Measurements from ENCODE around the gene CDH4. TPM values are rescaled to one million over a fixed set of nuclear protein-coding genes. Genes with fewer than 3 reads are reported as not detected.

Gene CDH4
- total RNA-seq, 1 experiment from 2014 or later = 0.13 TPM

DNA sequence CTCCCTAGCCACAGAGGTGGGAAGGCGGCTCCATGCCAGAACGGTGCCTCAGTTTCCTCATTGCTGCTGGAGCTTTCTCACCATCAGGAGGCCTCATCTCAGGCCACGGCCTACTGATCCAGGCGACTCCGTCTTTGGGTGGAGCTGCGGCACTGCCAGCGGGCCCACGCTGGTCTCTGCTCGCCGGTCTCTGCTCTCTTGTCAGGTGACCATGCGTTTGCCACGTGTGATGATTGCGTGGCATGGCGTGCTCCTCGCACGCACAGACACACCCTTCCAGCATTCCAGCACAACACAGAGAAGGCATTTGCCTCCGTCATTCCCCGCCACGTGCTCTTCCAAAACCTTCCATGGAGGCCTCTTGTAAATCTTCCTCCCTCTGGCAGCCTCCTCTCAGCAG is 271.1 kb downstream of the CDH4 start:
- no peak for DNase-seq (ENCODE audit: low read depth in 1 of 2, low spot score in 2 of 2)
- H3K9me3 ChIP-seq (replicated peaks) = peaks cover 4% of the 10 kb centered on the region; the same call in 1 of the 2 replicates
- peaks cover 32% of the 10 kb centered on the region for H3K27me3 ChIP-seq (replicated peaks)
- no peaks in the 10 kb centered on the region for H3K36me3 ChIP-seq
- H3K4me1 ChIP-seq (replicated peaks) = no peaks in the 10 kb centered on the region
- H3K4me3 ChIP-seq = no peak overlapping the region
- no peak overlapping the region for H3K27ac ChIP-seq

DNA sequence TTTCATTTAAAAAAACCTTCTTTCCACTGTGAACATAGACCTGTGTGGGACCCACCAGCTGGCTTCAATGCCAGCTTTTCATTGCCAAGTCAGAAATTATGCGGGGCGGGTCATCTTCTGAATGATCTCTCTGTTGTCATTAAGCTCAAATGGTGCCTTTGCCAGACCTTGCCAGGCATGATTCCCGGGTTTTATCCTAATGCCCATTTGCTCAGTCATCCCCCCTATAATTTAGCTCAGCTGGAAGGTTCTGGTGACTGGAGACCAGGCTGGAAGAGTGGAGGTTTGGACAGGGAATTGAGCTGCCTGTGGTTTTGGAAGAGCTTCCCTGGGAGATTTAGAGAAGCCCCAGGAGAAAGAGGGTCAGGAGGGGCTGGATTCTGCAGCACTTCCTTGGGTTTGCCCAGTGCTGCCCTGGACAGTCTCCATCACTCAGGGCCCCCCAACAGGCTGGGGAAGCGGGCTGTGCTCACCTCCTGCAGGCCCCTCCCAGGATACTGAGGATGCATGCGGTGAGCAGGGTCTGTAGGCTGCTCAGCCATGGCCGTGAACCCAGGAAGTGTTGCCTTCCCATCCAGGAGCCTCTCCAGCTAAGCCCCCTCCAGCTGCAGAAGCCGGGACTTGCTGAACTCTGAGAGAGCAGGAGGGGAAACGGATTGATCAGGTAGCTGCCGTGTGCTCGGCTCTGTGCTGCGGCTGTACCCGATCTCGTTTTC is 273.0 kb downstream of the CDH4 start:
- Histone ChIP-seq H3K4me3 (no peak overlapping the region), H3K27me3 (replicated peaks) (peaks cover 34% of the 10 kb centered on the region), H3K36me3 (no peaks in the 10 kb centered on the region), H3K9me3 (replicated peaks) (no peaks in the 10 kb centered on the region), H3K27ac (no peak overlapping the region), H3K4me1 (replicated peaks) (no peaks in the 10 kb centered on the region)
- no peak for DNase-seq (ENCODE audit: low read depth in 1 of 2, low spot score in 2 of 2)

DNA sequence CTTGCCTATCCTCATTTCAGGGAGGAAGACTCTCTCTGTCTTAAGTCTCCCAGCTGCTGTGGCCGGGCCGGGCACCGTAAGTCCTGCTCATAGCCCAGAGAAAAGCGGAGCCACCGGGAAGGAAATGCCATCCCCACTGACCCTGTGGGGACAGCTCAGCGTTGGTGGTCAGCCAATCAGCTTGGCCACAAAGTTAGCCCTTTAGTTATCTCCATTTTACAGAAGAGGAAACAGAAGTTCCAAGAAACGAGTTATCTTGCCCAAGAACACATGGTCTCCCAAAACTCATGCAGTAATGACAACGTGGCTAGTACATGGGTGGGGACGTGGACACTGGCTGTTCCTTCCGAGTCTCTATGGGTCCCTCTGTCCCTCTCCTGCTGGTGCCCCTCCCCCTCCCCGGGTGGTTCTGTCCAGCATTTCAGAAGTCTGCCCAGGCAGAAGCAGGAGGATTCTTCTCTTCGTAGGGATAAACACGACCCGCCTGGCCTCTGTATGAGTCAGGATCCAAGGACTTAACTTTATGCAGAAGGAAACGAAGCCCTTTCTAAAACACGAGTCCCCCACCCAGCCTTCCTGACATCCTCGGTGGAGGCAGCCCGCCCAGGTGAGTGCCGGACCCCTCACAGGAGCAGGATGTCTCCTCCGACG is 273.8 kb downstream of the CDH4 start:
- no peak for DNase-seq (ENCODE audit: low read depth in 1 of 2, low spot score in 2 of 2)

DNA sequence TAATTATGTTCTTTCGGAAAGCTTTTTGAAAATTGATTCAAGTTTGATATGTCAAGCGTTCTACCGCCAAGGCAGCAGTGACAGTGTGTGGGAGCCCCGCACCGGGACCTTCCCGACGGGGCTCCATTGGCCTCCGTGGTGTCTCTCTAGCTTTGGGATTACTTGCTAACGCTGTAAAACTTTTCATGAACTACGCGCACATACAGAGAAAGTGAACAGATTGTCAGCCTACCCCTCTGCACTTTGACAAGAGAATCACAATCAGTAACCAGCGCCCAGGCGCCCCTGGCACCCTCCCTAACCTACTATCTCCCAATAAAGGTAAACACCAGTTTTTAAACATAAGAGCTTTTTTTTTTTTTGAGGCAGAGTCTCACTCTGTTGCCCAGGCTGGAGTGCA is 274.8 kb downstream of the CDH4 start:
- no peak for DNase-seq (ENCODE audit: low read depth in 1 of 2, low spot score in 2 of 2)
- no peaks in the 10 kb centered on the region for H3K36me3 ChIP-seq
- H3K4me1 ChIP-seq (replicated peaks) = peaks cover 4% of the 10 kb centered on the region
- no peaks in the 10 kb centered on the region; the same call in 1 of the 2 replicates for H3K9me3 ChIP-seq (replicated peaks)
- peaks cover 25% of the 10 kb centered on the region for H3K27me3 ChIP-seq (replicated peaks)
- H3K4me3 ChIP-seq = no peak overlapping the region
- no peak overlapping the region for H3K27ac ChIP-seq

More for the DNA sequence above, 273.8 kb downstream of the CDH4 start:
- no peaks in the 10 kb centered on the region for H3K4me1 ChIP-seq (replicated peaks)
- H3K27me3 ChIP-seq (replicated peaks) = peaks cover 34% of the 10 kb centered on the region
- H3K9me3 ChIP-seq (replicated peaks) = no peaks in the 10 kb centered on the region; the same call in 1 of the 2 replicates
- no peak overlapping the region for H3K4me3 ChIP-seq
- H3K36me3 ChIP-seq = no peaks in the 10 kb centered on the region
- H3K27ac ChIP-seq = no peak overlapping the region

DNA sequence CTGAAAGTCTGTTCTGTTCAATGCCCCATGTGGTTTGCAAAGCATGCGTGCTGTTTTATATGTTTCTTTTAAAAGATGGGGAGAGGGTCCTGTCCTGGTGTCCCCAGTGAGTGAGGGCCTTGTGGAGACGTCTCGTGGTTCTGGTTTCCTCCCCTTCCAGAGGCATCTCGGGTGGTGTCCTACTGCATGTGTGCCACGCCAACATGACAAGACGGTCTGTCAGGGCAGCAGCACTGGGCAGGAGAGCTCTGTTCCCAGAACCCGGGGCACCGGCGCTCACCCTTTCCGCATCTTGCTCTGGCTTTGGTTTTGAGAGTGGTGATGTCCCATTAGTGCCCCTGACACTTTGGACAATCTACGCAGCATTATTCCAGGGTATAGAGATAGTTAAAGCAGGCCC is 275.6 kb downstream of the CDH4 start:
- no peak for DNase-seq (ENCODE audit: low read depth in 1 of 2, low spot score in 2 of 2)
- Histone ChIP-seq H3K27ac (no peak overlapping the region), H3K9me3 (replicated peaks) (no peaks in the 10 kb centered on the region; the same call in 1 of the 2 replicates), H3K4me1 (replicated peaks) (peaks cover 12% of the 10 kb centered on the region), H3K27me3 (replicated peaks) (peaks cover 28% of the 10 kb centered on the region), H3K36me3 (no peaks in the 10 kb centered on the region), H3K4me3 (no peak overlapping the region)

DNA sequence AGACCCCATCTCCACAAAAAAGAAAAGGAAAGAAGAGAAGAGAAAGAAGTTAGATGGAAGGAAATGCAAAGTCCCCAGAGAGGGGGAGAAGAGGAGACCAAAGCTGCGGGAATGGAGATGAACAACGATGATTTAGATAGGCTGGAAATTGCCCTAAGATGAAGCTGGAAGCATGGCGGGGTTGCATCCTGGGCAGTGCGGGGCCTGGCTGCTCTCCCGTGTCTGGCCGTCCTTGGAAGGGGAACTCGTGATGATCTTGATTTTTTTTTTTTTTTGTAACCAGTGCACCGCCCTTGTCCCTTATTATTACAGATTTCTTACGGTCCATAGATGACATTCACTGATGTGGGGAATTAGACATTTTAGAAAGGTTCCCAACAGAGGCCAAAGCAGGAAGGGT is 276.5 kb downstream of the CDH4 start:
- DNase-seq (ENCODE audit: low read depth in 1 of 2, low spot score in 2 of 2) = no peak
- no peaks in the 10 kb centered on the region for H3K36me3 ChIP-seq
- no peak overlapping the region for H3K4me3 ChIP-seq
- H3K9me3 ChIP-seq (replicated peaks) = no peaks in the 10 kb centered on the region; the same call in 1 of the 2 replicates
- H3K27me3 ChIP-seq (replicated peaks) = peaks cover 24% of the 10 kb centered on the region
- H3K4me1 ChIP-seq (replicated peaks) = peaks cover 13% of the 10 kb centered on the region
- no peak overlapping the region for H3K27ac ChIP-seq

DNA sequence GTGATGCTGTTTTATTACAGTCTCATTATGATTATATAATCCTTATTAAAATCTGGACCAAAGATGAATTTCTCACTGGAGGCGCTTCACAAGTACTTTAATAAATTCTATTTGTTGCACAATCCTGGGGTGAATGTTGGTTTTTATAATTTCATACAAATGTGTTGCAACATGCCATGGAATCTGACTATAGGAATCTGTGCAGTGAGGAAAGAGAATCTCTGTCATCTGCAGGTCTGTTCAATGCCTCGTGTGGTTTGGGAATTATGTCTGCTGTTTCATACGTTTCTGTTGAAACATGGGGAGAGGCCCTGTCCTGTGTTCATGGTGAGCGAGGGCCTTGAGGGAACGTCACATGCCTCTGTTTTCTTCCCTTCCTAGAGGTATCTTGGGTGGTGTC is 277.3 kb downstream of the CDH4 start:
- Histone ChIP-seq H3K9me3 (replicated peaks) (no peaks in the 10 kb centered on the region; the same call in 1 of the 2 replicates), H3K27ac (no peak overlapping the region), H3K27me3 (replicated peaks) (peaks cover 22% of the 10 kb centered on the region), H3K4me1 (replicated peaks) (peaks cover 13% of the 10 kb centered on the region), H3K4me3 (no peak overlapping the region), H3K36me3 (no peaks in the 10 kb centered on the region)
- no peak for DNase-seq (ENCODE audit: low read depth in 1 of 2, low spot score in 2 of 2)

DNA sequence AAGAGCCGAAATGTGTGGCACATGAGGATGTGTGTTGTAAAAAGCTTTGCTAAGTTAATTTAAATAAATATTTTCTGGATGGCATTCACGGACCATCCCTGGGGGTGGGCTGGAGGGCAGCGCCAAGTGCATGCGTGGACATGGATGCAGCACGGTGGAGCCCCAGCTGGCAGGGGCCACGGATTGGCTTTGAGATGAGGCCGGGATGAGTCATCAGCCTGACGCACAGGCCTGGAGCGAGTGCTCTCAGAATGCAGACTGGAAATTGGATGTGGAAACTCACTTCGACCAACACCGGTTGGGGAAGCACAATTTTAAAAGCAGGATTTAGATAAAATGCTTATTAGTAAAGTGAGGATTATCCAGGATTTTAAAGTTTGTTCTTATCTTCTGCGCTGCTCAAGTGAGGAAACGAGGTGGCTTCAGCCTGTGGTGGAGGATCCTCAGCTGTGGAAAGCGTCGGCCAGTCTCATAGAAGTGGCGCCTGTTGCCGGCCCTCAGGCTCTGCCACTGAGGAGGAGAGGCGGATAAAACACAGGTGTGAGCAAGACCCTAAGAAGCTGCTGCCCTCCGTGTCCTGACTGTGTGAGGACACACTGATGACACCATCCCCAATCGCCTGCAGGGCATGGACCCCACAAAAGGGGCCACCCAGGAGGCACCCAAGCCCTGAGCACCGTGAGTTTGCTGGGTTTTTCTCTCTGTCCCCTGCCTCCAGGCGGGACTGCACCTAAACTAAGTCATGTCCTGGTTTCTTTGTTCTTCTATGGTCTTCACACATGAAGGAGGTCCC is 279.7 kb downstream of the CDH4 start:
- H3K4me3 ChIP-seq = no peak overlapping the region
- no peaks in the 10 kb centered on the region for H3K36me3 ChIP-seq
- peak; percentile 34 to 63 for DNase-seq (ENCODE audit: low read depth in 1 of 2, low spot score in 2 of 2)
- no peaks in the 10 kb centered on the region; the same call in 1 of the 2 replicates for H3K9me3 ChIP-seq (replicated peaks)
- H3K27me3 ChIP-seq (replicated peaks) = peaks cover 14% of the 10 kb centered on the region
- no peak overlapping the region for H3K27ac ChIP-seq
- H3K4me1 ChIP-seq (replicated peaks) = peaks cover 13% of the 10 kb centered on the region

DNA sequence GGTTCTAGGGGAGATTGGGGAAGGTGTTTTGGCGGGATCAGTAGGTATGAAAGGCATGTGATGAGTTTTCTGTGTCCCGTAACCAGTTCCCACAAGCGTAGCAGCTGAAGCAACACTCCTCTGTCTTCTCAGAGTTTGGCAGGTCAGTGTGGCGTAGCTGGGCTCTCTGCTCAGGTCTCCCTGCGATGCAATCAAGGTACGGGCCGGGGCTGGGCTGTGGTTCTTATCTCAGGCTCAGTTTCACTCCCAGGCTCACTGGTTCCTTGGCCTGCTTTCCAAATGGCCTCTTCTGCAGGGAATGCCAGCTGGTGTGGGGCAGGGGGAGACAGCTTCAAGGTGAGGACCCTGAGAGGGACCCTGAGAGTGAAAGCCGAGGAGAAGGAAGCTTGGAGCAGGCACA is 280.7 kb downstream of the CDH4 start:
- Histone ChIP-seq H3K27ac (no peak overlapping the region), H3K36me3 (no peaks in the 10 kb centered on the region), H3K27me3 (replicated peaks) (peaks cover 21% of the 10 kb centered on the region), H3K4me3 (no peak overlapping the region), H3K9me3 (replicated peaks) (no peaks in the 10 kb centered on the region; the same call in 1 of the 2 replicates), H3K4me1 (replicated peaks) (peaks cover 13% of the 10 kb centered on the region)
- DNase-seq (ENCODE audit: low read depth in 1 of 2, low spot score in 2 of 2) = no peak

DNA sequence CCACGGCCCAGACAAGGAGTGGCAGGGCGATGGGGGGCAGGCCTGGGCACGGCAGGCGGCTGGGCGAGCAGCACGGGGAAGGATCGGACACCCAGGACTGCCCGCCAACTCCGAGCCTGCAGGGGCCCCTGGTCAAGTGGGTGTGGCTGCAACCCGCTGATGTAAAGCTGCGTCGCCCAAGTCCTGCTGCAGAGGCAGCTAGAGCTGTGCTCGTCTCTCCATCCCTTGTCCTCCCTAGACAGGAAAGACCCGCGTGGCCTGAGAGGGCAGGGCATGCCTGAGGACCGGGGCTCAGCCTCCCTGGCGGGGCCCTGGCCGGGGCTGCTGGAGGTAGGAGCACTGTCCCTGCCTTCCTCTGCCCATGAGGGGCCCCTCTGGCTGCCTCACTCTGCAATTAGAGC is 281.2 kb downstream of the CDH4 start:
- Histone ChIP-seq H3K27me3 (replicated peaks) (peaks cover 24% of the 10 kb centered on the region), H3K4me3 (no peak overlapping the region), H3K9me3 (replicated peaks) (no peaks in the 10 kb centered on the region; the same call in 1 of the 2 replicates), H3K4me1 (replicated peaks) (peaks cover 13% of the 10 kb centered on the region), H3K36me3 (no peaks in the 10 kb centered on the region), H3K27ac (no peak overlapping the region)
- DNase-seq (ENCODE audit: low read depth in 1 of 2, low spot score in 2 of 2) = no peak

DNA sequence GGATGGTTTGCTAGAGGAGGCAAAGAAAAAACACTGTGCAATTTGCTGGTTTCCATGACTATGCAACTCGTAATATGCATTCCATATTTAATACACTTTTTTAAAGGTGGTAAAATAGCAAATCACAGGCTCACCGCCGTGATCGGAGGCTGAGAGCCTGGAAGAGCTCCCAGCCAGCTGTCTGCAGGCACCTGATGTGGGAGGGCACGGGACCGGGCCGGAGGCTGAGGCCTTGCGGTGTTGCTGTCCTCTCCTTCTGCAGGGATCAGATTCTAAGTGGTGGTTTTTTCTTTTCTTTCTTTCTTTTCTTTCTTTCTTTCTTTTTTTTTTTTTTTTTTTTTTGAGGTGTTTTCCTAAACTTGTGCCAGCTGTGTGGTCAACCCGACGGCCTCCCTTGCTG is 282.3 kb downstream of the CDH4 start:
- Histone ChIP-seq H3K4me1 (replicated peaks) (peaks cover 13% of the 10 kb centered on the region), H3K27me3 (replicated peaks) (peaks cover 24% of the 10 kb centered on the region)

DNA sequence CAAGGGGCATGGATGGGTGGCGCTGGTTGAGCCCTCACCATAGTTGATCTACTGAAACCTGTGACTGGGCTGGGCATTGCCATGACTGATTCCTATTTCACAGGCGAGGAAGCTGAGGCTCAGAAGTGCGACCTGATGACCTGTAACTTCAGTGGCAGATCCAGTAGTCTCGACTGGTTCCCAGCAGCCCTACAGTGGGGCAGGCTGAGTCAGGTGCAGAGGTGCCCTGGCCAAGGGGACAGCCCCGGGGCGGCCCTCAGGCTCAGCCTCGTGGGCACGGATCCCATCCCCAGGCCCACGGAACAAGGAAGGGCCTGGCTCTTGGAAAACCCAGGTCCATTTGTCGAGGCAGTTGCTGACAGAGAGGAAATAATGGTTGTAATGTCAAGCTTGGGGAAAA is 283.0 kb downstream of the CDH4 start:
- no peak overlapping the region for H3K4me3 ChIP-seq
- DNase-seq (ENCODE audit: low read depth in 1 of 2, low spot score in 2 of 2) = no peak

More for the DNA sequence above, 282.3 kb downstream of the CDH4 start:
- no peak for DNase-seq (ENCODE audit: low read depth in 1 of 2, low spot score in 2 of 2)
- Histone ChIP-seq H3K9me3 (replicated peaks) (no peaks in the 10 kb centered on the region; the same call in 1 of the 2 replicates), H3K4me3 (no peak overlapping the region), H3K36me3 (no peaks in the 10 kb centered on the region), H3K27ac (no peak overlapping the region)

DNA sequence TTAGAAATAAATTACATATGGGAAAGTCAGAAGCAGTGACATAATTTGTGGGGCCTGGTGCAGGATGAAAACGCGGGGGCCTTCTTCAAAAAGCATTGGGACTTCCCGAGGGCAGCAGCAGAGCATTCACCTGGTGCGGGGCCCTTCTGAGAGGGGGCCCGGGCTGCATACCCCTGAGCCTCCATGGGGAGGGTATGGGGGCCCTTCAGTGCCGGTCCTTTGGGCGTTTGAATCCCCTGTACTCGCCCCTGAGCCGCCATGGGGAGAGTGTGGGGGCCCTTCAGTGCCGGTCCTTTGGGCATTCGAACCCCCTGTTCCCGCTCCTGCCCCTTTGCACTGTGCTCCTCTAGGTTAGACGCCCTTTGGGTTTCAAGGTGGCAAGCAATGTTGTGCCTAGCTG is 283.5 kb downstream of the CDH4 start:
- no peak for DNase-seq (ENCODE audit: low read depth in 1 of 2, low spot score in 2 of 2)
- peaks cover 13% of the 10 kb centered on the region for H3K4me1 ChIP-seq (replicated peaks)
- H3K4me3 ChIP-seq = no peak overlapping the region
- peaks cover 22% of the 10 kb centered on the region for H3K27me3 ChIP-seq (replicated peaks)
- H3K27ac ChIP-seq = no peak overlapping the region
- no peaks in the 10 kb centered on the region; the same call in 1 of the 2 replicates for H3K9me3 ChIP-seq (replicated peaks)
- H3K36me3 ChIP-seq = no peaks in the 10 kb centered on the region

More for the DNA sequence above, 283.0 kb downstream of the CDH4 start:
- no peak overlapping the region for H3K27ac ChIP-seq
- peaks cover 13% of the 10 kb centered on the region for H3K4me1 ChIP-seq (replicated peaks)
- no peaks in the 10 kb centered on the region for H3K36me3 ChIP-seq
- peaks cover 22% of the 10 kb centered on the region for H3K27me3 ChIP-seq (replicated peaks)
- H3K9me3 ChIP-seq (replicated peaks) = no peaks in the 10 kb centered on the region; the same call in 1 of the 2 replicates
